NCI-H748 treated with DMSO at 0.1 percent for 48 hours (cell line): ENCODE measurements around the gene TCERG1.
"Not testable (repeated sequence)": the region's sequence is repeated elsewhere in the genome, so short reads cannot be mapped to it uniquely, and the experiment has no call there.

Experiments used
- DNase-seq: peaks from one replicate; lab custom pipeline; 2025; lab: John Stamatoyannopoulos, UW

Gene TCERG1

DNA sequence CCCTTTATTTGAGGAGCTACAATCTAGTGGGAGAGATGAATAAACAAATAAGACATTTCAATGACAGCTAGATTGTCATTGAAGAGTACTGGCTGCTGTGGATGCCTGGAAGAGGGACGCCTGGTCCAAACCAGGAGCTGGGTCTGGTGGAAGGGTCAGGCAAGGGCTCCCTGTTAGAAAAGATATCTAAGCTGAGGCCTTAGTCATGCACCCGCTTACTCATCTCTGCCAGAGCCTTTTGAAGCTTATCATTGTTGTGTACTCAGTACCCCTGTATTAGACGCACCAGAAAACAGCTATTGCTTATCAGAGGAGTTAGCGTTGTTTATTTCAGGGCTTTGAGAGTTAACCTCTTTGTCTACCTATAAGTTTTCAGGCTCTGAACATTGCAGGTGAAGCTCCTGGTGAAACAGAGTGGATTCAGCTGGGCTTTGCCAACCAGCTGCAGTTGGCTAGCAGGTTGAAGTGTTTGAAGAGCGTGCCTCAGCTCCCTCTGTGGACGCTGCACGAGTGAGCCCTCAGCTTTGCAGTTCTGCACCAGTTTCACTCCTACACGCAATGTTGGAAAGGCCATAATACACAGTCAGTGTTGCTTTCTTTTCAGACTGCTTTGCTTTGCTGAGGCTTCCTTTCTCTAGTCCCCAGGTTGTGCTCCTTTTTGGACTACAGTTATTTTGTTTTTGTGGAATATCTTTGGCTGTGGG lies 74.4 kb downstream of the TCERG1 start:
- no peak for DNase-seq

GRCh38 chr5:146523698-146524097 lies 76.6 kb downstream of the TCERG1 start:
- DNase-seq, result no peak

DNA sequence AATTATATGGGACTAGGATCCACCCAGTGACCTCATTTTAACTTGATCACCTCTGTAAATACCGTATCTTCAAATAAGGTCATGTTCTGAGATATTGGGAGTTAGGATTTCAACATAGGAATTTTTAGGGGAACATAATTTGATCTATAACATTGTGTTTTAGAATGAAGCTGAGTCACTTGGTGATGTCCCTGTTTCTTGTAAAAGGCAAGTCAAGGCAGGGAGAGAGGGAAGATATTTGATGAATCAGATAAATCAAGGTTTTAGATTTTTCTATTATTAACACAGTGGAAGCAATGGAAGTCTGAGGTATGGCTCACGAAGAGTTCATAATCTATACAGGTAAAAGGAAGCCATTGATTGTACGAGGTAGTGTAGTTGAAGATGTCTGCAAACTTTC lies 80.7 kb downstream of the TCERG1 start:
- DNase-seq, result no peak

DNA sequence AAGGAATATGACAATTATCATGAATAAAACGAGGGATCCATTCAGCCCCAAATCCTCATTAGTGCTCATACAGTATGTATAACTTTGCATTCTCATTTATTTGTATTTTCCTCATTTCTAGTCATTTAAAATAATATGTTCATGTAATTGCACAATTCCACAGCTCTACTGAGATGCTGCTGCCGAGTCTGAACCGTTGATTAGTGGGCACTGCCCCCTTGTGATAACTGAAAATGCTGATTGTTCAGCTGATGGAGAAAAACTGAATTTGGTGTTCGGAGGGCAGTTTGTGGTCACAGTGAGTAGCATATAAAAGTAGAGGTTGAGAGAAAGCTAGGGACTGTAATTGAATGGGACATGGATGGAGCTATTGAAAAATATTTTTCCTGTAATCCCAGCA lies 81.1 kb downstream of the TCERG1 start:
- DNase-seq, result no peak

- DNase-seq, result no peak
These were observed 82.9 kb downstream of the TCERG1 start for GRCh38 chr5:146529984-146530383.

- peak; percentile 83 for DNase-seq
These were observed 86.2 kb downstream of the TCERG1 start for GRCh38 chr5:146533260-146533857.

GRCh38 chr5:146533882-146534281 lies 86.7 kb downstream of the TCERG1 start:
- no peak for DNase-seq

DNA sequence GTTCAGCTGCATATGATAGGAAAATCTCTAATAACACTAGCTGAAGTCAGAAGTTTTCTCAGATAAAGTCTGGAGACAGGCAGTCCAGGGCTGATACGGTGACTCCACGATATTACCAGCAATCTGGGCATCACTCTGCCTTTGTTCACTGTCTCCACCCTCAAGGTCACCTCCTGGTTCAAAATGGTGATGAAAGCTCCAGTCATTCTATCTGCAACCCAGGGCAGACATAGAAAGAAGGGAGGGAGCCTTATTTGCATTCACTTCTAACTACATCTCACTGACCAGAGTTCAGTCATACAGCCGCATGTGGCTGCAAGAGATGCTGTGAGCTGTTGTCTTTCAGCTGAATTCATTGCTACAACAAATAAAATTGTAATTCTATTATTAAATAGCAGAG lies 91.3 kb downstream of the TCERG1 start:
- no peak for DNase-seq

DNA sequence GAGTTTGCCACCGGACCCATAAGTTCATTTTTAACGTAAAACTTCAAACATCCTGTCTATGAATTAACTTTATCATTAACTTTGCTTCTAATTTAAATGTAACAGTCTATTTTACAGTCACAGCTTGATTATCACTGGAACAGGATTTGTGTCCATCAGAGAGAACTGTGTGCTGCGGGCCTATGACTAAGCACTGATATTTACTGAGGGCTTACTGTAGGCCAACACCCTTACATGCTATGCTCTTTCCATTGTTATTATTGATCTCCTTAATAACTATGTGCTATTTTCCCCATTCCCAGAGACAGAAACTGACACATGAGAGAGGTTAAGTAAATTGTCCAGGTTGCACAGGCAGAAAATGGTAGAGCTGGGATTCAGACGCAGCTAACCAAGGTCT lies 92.8 kb downstream of the TCERG1 start:
- DNase-seq, result no peak

DNA sequence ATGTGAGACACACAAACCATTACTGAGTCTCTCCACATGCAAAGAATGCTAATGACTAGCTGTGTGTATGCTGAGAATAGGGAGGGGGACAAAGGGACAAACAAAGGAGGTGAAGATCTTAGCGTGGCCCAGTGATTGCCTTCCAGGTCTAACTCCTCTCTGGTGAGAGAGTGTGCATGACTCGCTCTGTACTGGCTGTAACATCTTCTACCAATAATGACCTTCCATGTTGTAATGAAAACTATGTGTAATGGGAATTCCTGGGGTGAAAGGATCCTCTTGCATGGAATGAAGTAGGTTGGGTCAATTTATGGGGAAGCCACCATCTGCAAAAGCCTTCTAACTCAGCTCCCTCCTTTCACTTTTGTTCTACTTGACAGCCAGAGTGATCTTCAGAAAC lies 93.3 kb downstream of the TCERG1 start:
- DNase-seq, result no peak

GRCh38 chr5:146541958-146542849 lies 95.1 kb downstream of the TCERG1 start:
- peak; percentile 54 for DNase-seq

DNA sequence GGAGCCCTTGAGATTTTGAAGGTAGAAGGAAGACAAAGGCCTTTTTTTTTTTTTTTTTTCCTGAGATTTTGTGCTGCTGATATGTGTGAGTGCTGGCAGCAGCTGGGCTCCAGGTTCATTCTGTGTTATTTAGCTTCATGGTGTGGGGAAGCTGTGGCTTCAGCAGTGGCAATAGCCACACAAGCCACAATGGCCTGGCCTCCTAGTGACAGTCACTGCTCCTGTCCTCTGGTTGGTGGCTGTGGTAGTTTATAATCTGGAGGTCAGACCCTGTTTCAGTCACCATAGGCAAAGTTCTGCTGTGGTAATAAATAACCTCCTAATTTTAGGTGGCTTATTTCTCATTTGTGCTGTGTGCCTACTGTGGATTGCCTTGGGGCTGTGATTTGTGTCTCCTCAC lies 97.1 kb downstream of the TCERG1 start:
- no peak for DNase-seq

- DNase-seq, result no peak
These were observed 101.8 kb downstream of the TCERG1 start for GRCh38 chr5:146548781-146549449.

DNA sequence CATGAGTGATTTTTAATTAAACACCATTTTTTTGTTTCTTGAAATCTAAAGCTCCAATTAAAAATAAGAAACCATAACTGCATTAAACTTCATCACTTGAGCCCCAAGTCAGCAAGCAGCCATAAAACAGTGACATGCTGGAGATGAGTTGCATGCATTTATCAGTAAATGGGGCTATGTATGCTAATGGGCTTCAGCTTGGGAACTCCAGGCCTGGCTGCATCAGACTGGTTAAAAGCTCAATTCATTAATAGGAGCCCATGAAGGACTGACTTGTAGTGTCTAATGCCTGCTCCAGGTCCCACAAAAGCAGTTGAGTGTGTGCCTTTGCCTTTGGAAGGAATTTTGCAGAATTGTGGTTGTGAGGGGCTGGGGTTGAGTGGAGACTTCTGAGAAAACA lies 102.5 kb downstream of the TCERG1 start:
- no peak for DNase-seq

- no peak for DNase-seq
These were observed 106.3 kb downstream of the TCERG1 start for GRCh38 chr5:146553446-146553845.

- not testable (repeated sequence) for DNase-seq
These were observed 109.8 kb downstream of the TCERG1 start for GRCh38 chr5:146556884-146557283.

GRCh38 chr5:146560205-146560812 lies 113.2 kb downstream of the TCERG1 start:
- DNase-seq, result no peak
